ENCODE measurements around the gene SLC38A10. TPM values are rescaled to one million over a fixed set of nuclear protein-coding genes. Genes with fewer than 3 reads are reported as not detected.
"Not testable (repeated sequence)": the region's sequence is repeated elsewhere in the genome, so short reads cannot be mapped to it uniquely, and the experiment has no call there.

The SLC38A10 gene
- total RNA-seq, 1 donor from 2014 or later, result 46.6 TPM

- intact Hi-C loops (cut with micrococcal nuclease), result no loop called here
- ATAC-seq, result no peak
- DNase-seq, result no peak
Measured at GRCh38 chr17:81315129-81315884, 20.2 kb upstream of the SLC38A10 start.

- ATAC-seq (no peak), DNase-seq (no peak)
- intact Hi-C loops (cut with micrococcal nuclease), result no loop called here
Measured at GRCh38 chr17:81314398-81315081, 19.4 kb upstream of the SLC38A10 start.

GRCh38 chr17:81313776-81314397 is 18.8 kb upstream of the SLC38A10 start:
- ATAC-seq, result no peak
- intact Hi-C loops (cut with micrococcal nuclease), result no loop called here
- DNase-seq, result no peak

GRCh38 chr17:81312624-81313325 is 17.7 kb upstream of the SLC38A10 start:
- intact Hi-C loops (cut with micrococcal nuclease), result no loop called here
- DNase-seq, result no peak
- no peak for ATAC-seq

GRCh38 chr17:81311946-81312345 is 16.8 kb upstream of the SLC38A10 start:
- intact Hi-C loops (cut with micrococcal nuclease), result no loop called here
- ATAC-seq, result no peak

GRCh38 chr17:81310949-81311550 is 15.9 kb upstream of the SLC38A10 start:
- no peak for DNase-seq

More at GRCh38 chr17:81311946-81312345, 16.8 kb upstream of the SLC38A10 start:
- DNase-seq, result no peak

GRCh38 chr17:81309859-81310839 is 15.0 kb upstream of the SLC38A10 start:
- no peak for ATAC-seq
- intact Hi-C loops (cut with micrococcal nuclease), result no loop called here
- no peak for DNase-seq

More at GRCh38 chr17:81310949-81311550, 15.9 kb upstream of the SLC38A10 start:
- no peak for ATAC-seq
- intact Hi-C loops (cut with micrococcal nuclease), result no loop called here

GRCh38 chr17:81309140-81309858 is 14.2 kb upstream of the SLC38A10 start:
- peak; percentile 94 for ATAC-seq
- DNase-seq, result peak; percentile 94
- intact Hi-C loops (cut with micrococcal nuclease), result no loop called here

GRCh38 chr17:81308784-81309139 is 13.7 kb upstream of the SLC38A10 start:
- ATAC-seq; DNase-seq; intact Hi-C loops (cut with micrococcal nuclease): not testable (repeated sequence)

GRCh38 chr17:81307636-81308560 is 12.8 kb upstream of the SLC38A10 start:
- ATAC-seq (no peak), DNase-seq (no peak)
- intact Hi-C loops (cut with micrococcal nuclease), result no loop called here

- no peak for ATAC-seq
- intact Hi-C loops (cut with micrococcal nuclease), result no loop called here
- DNase-seq, result no peak
Measured at GRCh38 chr17:81306898-81307510, 11.9 kb upstream of the SLC38A10 start.

GRCh38 chr17:81306491-81306890 is 11.4 kb upstream of the SLC38A10 start:
- no peak for DNase-seq
- intact Hi-C loops (cut with micrococcal nuclease), result no loop called here
- no peak for ATAC-seq

GRCh38 chr17:81305051-81305630 is 10.0 kb upstream of the SLC38A10 start:
- DNase-seq (no peak), ATAC-seq (no peak)
- intact Hi-C loops (cut with micrococcal nuclease), result no loop called here

- intact Hi-C loops (cut with micrococcal nuclease), result no loop called here
- no peak for ATAC-seq
- no peak for DNase-seq
Measured at GRCh38 chr17:81304196-81305015, 9.3 kb upstream of the SLC38A10 start.

GRCh38 chr17:81303385-81303784 is 8.3 kb upstream of the SLC38A10 start:
- DNase-seq (no peak), ATAC-seq (no peak)
- intact Hi-C loops (cut with micrococcal nuclease), result no loop called here
